Upper lobe of left lung (tissue), 6 donors: Measurements from ENCODE around the gene PNPT1. TPM values are rescaled to one million over a fixed set of nuclear protein-coding genes. Genes with fewer than 3 reads are reported as not detected.
"Not testable (repeated sequence)": the region's sequence is repeated elsewhere in the genome, so short reads cannot be mapped to it uniquely, and the experiment has no call there.

Source experiments
- ATAC-seq, 2 donors: fragments of 200-7000 bp; cut with Tn5 transposase; one replicate each; pipeline ENCODE4 v1.9.1; 2022; ENCODE audit warnings: mild to moderate bottlenecking in 2 of 2, moderate library complexity in 2 of 2; ENCODE audit not compliant: low FRiP score in 2 of 2
- DNase-seq, 2 donors: peaks; one replicate each; pipeline ENCODE4 v3.0.0-alpha.2; 2019 to 2020
- H3K27ac ChIP-seq, 4 donors: fragments of 200-600 bp; sonication (generic); one replicate each; pipeline ENCODE4 v1.5.1; 2016 to 2019
- H3K27me3 ChIP-seq, 4 donors: fragments of 200-600 bp; sonication (generic); one replicate each; pipeline ENCODE4 v1.5.1; 2017 to 2019
- H3K36me3 ChIP-seq, 4 donors: fragments of 200-600 bp; sonication (generic); one replicate each; pipeline ENCODE4 v1.5.1; 2016 to 2019
- H3K4me1 ChIP-seq, 4 donors: fragments of 200-600 bp; sonication (generic); one replicate each; pipeline ENCODE4 v1.5.1; 2018 to 2019
- H3K4me3 ChIP-seq, 4 donors: fragments of 200-600 bp; sonication (generic); one replicate each; pipeline ENCODE4 v1.5.1; 2017 to 2019; ENCODE audit warnings: mild to moderate bottlenecking in 2 of 4, moderate library complexity in 1 of 4
- H3K9me3 ChIP-seq, 4 donors: fragments of 200-600 bp; sonication (generic); one replicate each; pipeline ENCODE4 v1.5.1; 2018 to 2019
- EP300 ChIP-seq, 4 donors: sonication (generic); formaldehyde crosslinking; IDR thresholded peaks; one replicate each; pipeline ENCODE4 v1.5.1; 2017; ENCODE audit warnings: antibody characterized with exemption in 4 of 4, control low read depth in 2 of 4
- POLR2A ChIP-seq, 4 donors: fragments of 450-650 bp; IDR thresholded peaks; one replicate each; pipeline ENCODE4 v1.5.1; 2016 to 2017; ENCODE audit warnings: antibody characterized with exemption in 4 of 4, mild to moderate bottlenecking in 2 of 4
- POLR2AphosphoS5 ChIP-seq, 2 donors: sonication (generic); formaldehyde crosslinking; IDR thresholded peaks; one replicate each; pipeline ENCODE4 v1.5.1; 2017; ENCODE audit warnings: antibody characterized with exemption in 2 of 2
- WGBS, 2 donors: methylation state at CpG; one replicate each; pipeline ENCODE4 v1.1.5; 2017 to 2018; 5-methylcytosine and 5-hydroxymethylcytosine counted together
- total RNA-seq, 6 donors: library from RNA; depleted of rRNA in 4 of 6; stranded (reverse); fragments of >200 nt in 4 of 6; gene quantifications; one replicate each; pipeline versions ENCODE4 v1.1.0 to v1.2.1, GENCODE V29; 2016 to 2021
- TF ChIP-seq, protein P1 (sequence below), 6 experiments: fragments of 450-650 bp in 4 of 6; fragments of 200-600 bp in 2 of 6; sonication (generic) in 2 of 6; IDR thresholded peaks; one replicate each; pipeline ENCODE4 v1.5.1; 2016 to 2019; ENCODE audit warnings: antibody characterized with exemption in 6 of 6
- donor health status: DM: no; HTN: no; CAD: no; lungs with moderate emphysema.
- donor health status: DM: no; HTN: yes; CAD: no; lungs with severe emphysema.

The PNPT1 gene
- total RNA-seq, 6 donors from 2014 or later: 12.6 to 23.3 (median 15.1) TPM

DNA sequence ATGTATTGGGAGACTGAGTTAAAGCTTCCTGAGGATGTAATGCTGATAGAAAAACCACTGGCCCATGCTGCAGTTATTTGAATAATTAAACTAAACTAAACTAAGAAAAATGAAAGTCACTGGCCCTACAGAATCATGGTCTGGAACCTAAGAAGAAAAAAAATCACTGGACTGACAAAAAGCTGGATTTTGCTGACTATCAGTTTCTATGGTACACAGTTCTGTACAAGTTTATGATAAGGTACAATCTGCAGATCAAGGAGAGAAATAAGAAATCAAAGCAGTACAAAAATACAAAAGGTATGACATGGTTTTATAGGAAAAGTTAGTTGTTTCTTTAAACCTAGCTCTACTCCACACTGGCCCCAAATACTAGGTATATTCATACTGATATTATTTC, 91.8 kb downstream of the PNPT1 start:
- Histone ChIP-seq H3K27ac (no peak overlapping the region), H3K36me3 (peaks cover 0 to 63% (median 22%) of the 10 kb centered on the region in 4 donors), H3K9me3 (no peaks in the 10 kb centered on the region), H3K27me3 (no peaks in the 10 kb centered on the region), H3K4me3 (no peak overlapping the region), H3K4me1 (peaks cover 0 to 18% (median 7%) of the 10 kb centered on the region in 4 donors)
- ATAC-seq (no peak), DNase-seq (no peak)
- TF ChIP-seq, protein P1, sequence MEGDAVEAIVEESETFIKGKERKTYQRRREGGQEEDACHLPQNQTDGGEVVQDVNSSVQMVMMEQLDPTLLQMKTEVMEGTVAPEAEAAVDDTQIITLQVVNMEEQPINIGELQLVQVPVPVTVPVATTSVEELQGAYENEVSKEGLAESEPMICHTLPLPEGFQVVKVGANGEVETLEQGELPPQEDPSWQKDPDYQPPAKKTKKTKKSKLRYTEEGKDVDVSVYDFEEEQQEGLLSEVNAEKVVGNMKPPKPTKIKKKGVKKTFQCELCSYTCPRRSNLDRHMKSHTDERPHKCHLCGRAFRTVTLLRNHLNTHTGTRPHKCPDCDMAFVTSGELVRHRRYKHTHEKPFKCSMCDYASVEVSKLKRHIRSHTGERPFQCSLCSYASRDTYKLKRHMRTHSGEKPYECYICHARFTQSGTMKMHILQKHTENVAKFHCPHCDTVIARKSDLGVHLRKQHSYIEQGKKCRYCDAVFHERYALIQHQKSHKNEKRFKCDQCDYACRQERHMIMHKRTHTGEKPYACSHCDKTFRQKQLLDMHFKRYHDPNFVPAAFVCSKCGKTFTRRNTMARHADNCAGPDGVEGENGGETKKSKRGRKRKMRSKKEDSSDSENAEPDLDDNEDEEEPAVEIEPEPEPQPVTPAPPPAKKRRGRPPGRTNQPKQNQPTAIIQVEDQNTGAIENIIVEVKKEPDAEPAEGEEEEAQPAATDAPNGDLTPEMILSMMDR (IDR thresholded peaks at IDR 0.05): no peak
- TF ChIP-seq POLR2AphosphoS5 (IDR thresholded peaks at IDR 0.05) (no peak), EP300 (IDR thresholded peaks at IDR 0.05) (no peak), POLR2A (IDR thresholded peaks at IDR 0.05) (no peak)

DNA sequence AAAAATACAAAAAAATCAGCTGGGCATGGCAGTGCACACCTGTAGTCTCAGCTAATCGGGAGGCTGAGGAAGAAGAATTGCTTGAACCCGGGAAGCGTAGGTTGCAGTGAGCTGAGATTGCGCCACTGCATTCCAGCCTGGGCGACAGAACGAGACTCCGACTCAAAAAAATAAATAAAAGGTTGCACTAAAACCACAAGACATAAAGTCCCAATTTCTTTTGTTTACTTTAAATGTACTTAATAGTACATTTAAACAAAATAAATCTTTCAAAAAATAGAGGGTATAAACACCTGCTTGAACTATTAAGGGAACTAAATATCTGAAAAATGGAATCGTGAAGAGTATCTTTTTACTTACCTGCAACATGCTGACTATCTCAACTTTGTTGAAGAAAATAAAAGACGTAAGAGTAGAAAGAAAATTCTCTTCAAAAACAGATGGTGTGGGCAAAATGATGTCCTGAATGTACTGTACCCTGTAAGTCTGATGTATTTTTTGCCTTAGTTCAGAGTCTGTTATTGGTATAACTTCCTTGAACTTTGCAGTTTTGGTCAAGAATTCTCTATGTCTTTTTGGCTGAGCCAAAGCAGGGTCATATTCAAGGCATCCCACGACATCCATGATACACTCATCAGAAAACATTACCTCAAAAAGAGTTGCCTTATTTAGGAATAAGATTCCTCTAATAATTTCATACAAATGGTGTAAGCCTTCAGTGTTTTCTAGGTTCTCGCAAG, 95.4 kb downstream of the PNPT1 start:
- WGBS, 2 donors: 87 to 89% methylated on average over 11 of the region's 11 CpGs
- H3K4me3 ChIP-seq: no peak overlapping the region
- ATAC-seq: no peak
- no peaks in the 10 kb centered on the region for H3K9me3 ChIP-seq
- peaks cover 0 to 7% (median 4%) of the 10 kb centered on the region in 4 donors for H3K4me1 ChIP-seq
- DNase-seq: no peak
- H3K36me3 ChIP-seq: peaks cover 0 to 79% (median 24%) of the 10 kb centered on the region in 4 donors
- no peaks in the 10 kb centered on the region for H3K27me3 ChIP-seq
- no peak for TF ChIP-seq POLR2A (IDR thresholded peaks at IDR 0.05)
- no peak for TF ChIP-seq EP300 (IDR thresholded peaks at IDR 0.05)
- no peak for TF ChIP-seq POLR2AphosphoS5 (IDR thresholded peaks at IDR 0.05)
- TF ChIP-seq, protein P1 (IDR thresholded peaks at IDR 0.05): no peak
- no peak overlapping the region for H3K27ac ChIP-seq

DNA sequence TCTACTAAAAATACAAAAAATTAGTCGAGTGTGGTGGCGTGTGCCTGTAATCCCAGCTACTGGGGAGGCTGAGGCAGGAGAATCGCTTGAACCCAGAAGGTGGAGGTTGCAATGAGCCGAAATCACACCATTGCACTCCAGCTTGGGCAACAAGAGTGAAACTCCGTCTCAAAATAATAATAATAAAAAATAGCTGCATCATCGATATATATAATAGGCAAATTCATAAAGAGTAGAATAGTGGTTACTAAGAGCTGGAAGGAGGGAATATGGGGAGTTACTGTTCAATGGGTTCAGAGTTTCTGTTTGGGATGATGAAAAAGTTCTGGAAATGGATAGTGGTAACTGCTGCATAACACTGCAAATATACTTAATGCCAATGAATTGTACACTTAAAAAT, 96.8 kb downstream of the PNPT1 start:
- WGBS, 2 donors: 94 to 98% methylated on average over 6 of the region's 6 CpGs
- H3K27ac ChIP-seq, ATAC-seq, H3K4me3 ChIP-seq, H3K4me1 ChIP-seq, H3K27me3 ChIP-seq, DNase-seq, H3K9me3 ChIP-seq: not testable (repeated sequence)
- H3K36me3 ChIP-seq: peaks cover 0 to 64% (median 21%) of the 10 kb centered on the region in 4 donors

DNA sequence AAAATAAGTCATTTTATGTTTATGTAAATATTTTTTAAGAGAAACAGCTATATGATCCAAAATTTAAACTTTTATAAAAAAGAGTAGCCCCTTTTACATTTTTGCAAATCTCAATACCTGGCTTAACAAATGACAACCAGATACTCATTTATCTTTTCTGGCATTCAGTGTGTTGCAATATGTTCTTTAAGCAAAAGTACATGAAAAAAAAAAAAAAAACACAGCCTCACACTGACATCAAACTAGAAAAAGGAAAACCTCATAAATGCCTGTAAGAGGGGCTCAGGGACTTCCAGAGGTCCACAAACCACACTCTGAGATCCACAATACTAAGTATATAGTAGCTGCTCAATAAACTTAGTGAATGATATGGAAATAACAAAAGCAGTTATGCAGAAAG, 98.1 kb downstream of the PNPT1 start:
- no peak for DNase-seq
- H3K4me1 ChIP-seq: peaks cover 0 to 9% (median 3%) of the 10 kb centered on the region in 4 donors
- peaks cover 0 to 55% (median 21%) of the 10 kb centered on the region in 4 donors for H3K36me3 ChIP-seq
- H3K9me3 ChIP-seq: no peaks in the 10 kb centered on the region
- H3K4me3 ChIP-seq: no peak overlapping the region
- TF ChIP-seq, protein P1 (IDR thresholded peaks at IDR 0.05): no peak
- TF ChIP-seq POLR2AphosphoS5 (IDR thresholded peaks at IDR 0.05) (no peak), POLR2A (IDR thresholded peaks at IDR 0.05) (no peak), EP300 (IDR thresholded peaks at IDR 0.05) (no peak)
- no peak overlapping the region for H3K27ac ChIP-seq
- H3K27me3 ChIP-seq: no peaks in the 10 kb centered on the region
- no peak for ATAC-seq

DNA sequence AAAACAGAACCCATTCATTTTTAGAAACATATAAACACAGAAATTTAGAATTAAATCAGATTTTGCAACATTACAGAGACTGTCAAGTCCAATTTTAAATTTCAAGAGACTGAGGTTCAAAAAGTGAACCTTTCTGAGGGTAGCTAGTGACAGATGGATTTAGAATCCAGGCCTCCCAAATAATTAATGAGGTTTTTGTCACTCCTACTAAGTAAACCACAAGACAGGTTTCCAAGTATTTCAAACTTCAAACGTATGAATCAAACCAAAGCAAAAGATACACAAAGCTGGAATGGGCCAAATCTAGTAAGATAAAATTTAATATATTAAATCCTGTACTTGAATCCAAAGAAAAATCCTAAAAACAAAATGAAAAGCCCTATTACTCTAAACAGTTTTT, 101.5 kb downstream of the PNPT1 start:
- no peak for ATAC-seq
- H3K4me3 ChIP-seq: no peak overlapping the region
- no peak for DNase-seq
- no peaks in the 10 kb centered on the region for H3K27me3 ChIP-seq
- no peaks in the 10 kb centered on the region for H3K9me3 ChIP-seq
- TF ChIP-seq EP300 (IDR thresholded peaks at IDR 0.05) (no peak), POLR2AphosphoS5 (IDR thresholded peaks at IDR 0.05) (no peak), POLR2A (IDR thresholded peaks at IDR 0.05) (no peak)
- TF ChIP-seq, protein P1 (IDR thresholded peaks at IDR 0.05): no peak
- no peak overlapping the region for H3K27ac ChIP-seq
- 32 to 53% methylated on average over 1 of the region's 1 CpG for WGBS, 2 donors
- H3K4me1 ChIP-seq: peaks cover 0 to 9% (median 3%) of the 10 kb centered on the region in 4 donors
- peaks cover 0 to 39% (median 5%) of the 10 kb centered on the region in 4 donors for H3K36me3 ChIP-seq
